Neuronal stem cell (in vitro differentiated cells): ENCODE measurements around the gene INO80C.

ENCODE experiments used
- DNase-seq: peaks from one replicate; pipeline ENCODE4 v3.0.0-alpha.2; 2013; ENCODE audit warnings: low spot score
- H2AFZ ChIP-seq: one replicate; pipeline ENCODE4 v1.6.1; 2013; ENCODE audit warnings: mild to moderate bottlenecking, low read length, inconsistent platforms
- H2AK5ac ChIP-seq: 2 replicates; pipeline ENCODE4 v1.6.1; 2013; ENCODE audit warnings: low read depth, mild to moderate bottlenecking, inconsistent platforms, low read length, moderate library complexity, mixed read lengths
- H2BK120ac ChIP-seq: 2 replicates; pipeline ENCODE4 v1.6.1; 2013; ENCODE audit warnings: low read depth, mild to moderate bottlenecking, inconsistent platforms, low read length, moderate library complexity, mixed read lengths
- H2BK12ac ChIP-seq: one replicate; pipeline ENCODE4 v1.6.1; 2013; ENCODE audit warnings: low read length, inconsistent platforms
- H2BK15ac ChIP-seq: 2 replicates; pipeline ENCODE4 v1.6.1; 2013; ENCODE audit warnings: mild to moderate bottlenecking, low read length, inconsistent platforms, mixed read lengths
- H2BK5ac ChIP-seq: one replicate; pipeline ENCODE4 v1.6.1; 2013; ENCODE audit warnings: inconsistent platforms, mild to moderate bottlenecking, low read length, moderate library complexity
- H3K14ac ChIP-seq: one replicate; pipeline ENCODE4 v1.6.1; 2013; ENCODE audit warnings: low read length, inconsistent platforms
- H3K18ac ChIP-seq: 2 replicates; pipeline ENCODE4 v1.6.1; 2013; ENCODE audit warnings: low read length, inconsistent platforms
- H3K23ac ChIP-seq: 2 replicates; pipeline ENCODE4 v1.6.1; 2013; ENCODE audit warnings: low read depth, mild to moderate bottlenecking, mixed read lengths, low read length, inconsistent platforms; ENCODE audit not compliant: poor library complexity
- H3K27ac ChIP-seq: replicated peaks from 3 replicates; pipeline ENCODE4 v1.5.1; 2013; ENCODE audit warnings: low read length, inconsistent platforms
- H3K27me3 ChIP-seq, 3 experiments: 2 replicates each; pipeline ENCODE4 v1.6.1; 2013; ENCODE audit warnings: low read length in 3 of 3, mild to moderate bottlenecking in 2 of 3, inconsistent platforms in 1 of 3, low read depth in 1 of 3, mixed read lengths in 1 of 3, moderate library complexity in 1 of 3; ENCODE audit not compliant: control insufficient read depth in 3 of 3, insufficient read depth in 3 of 3
- H3K36me3 ChIP-seq, 2 donors: replicated peaks in 1 of 2; 2 replicates each; pipeline ENCODE4 v1.6.1; 2013; ENCODE audit warnings: low read length in 2 of 2; ENCODE audit not compliant: control insufficient read depth in 2 of 2, insufficient read depth in 2 of 2
- H3K4ac ChIP-seq: 2 replicates; pipeline ENCODE4 v1.6.1; 2013; ENCODE audit warnings: inconsistent platforms, mild to moderate bottlenecking, low read length, moderate library complexity
- H3K4me1 ChIP-seq, 2 donors: 1 replicate in 1 of 2; 2 replicates in 1 of 2; pipeline ENCODE4 v1.6.1; 2013; ENCODE audit warnings: low read length in 2 of 2, low read depth in 1 of 2; ENCODE audit not compliant: control insufficient read depth in 2 of 2, insufficient read depth in 1 of 2
- H3K4me2 ChIP-seq: one replicate; pipeline ENCODE4 v1.6.1; 2013; ENCODE audit warnings: mild to moderate bottlenecking, low read length, inconsistent platforms; ENCODE audit not compliant: insufficient read depth, poor library complexity, severe bottlenecking
- H3K4me3 ChIP-seq, 2 donors: 2 replicates each; pipeline ENCODE4 v1.5.1; 2013; ENCODE audit warnings: low read length in 2 of 2, mild to moderate bottlenecking in 2 of 2, inconsistent platforms in 1 of 2, moderate library complexity in 1 of 2
- H3K79me1 ChIP-seq: one replicate; pipeline ENCODE4 v1.6.1; 2013; ENCODE audit warnings: low read depth, mild to moderate bottlenecking, inconsistent platforms, low read length, moderate library complexity
- H3K9ac ChIP-seq: one replicate; pipeline ENCODE4 v1.6.1; 2013; ENCODE audit warnings: mild to moderate bottlenecking, low read depth, low read length, inconsistent platforms; ENCODE audit not compliant: poor library complexity
- H3K9me3 ChIP-seq, 2 donors: replicated peaks in 1 of 2; 2 replicates each; pipeline versions ENCODE3 to v1.6.1; 2013; ENCODE audit warnings: low read length in 2 of 2, mild to moderate bottlenecking in 2 of 2, inconsistent platforms in 1 of 2, low read depth in 1 of 2, mixed read lengths in 1 of 2, moderate library complexity in 1 of 2; ENCODE audit not compliant: control insufficient read depth in 2 of 2, insufficient read depth in 1 of 2
- H4K8ac ChIP-seq: one replicate; pipeline ENCODE4 v1.6.1; 2013; ENCODE audit warnings: low read depth, mild to moderate bottlenecking, inconsistent platforms, low read length, moderate library complexity
- H4K91ac ChIP-seq: one replicate; pipeline ENCODE4 v1.6.1; 2013; ENCODE audit warnings: low read length, low read depth, mild to moderate bottlenecking, inconsistent platforms; ENCODE audit not compliant: poor library complexity
- WGBS, 2 donors: extraction: QIAGEN DNeasy Blood & Tissue Kit; methylation state at CpG; one replicate each; pipeline ENCODE4 v1.1.7; 2013; ENCODE audit warnings: missing lambda C conversion rate in 2 of 2, mixed read lengths in 1 of 2; ENCODE audit not compliant: insufficient read length in 2 of 2, insufficient replicate concordance in 1 of 2; ENCODE audit errors: extremely low coverage in 2 of 2; 5-methylcytosine and 5-hydroxymethylcytosine counted together

The INO80C gene

GRCh38 chr18:35431374-35431741 is 66.4 kb downstream of the INO80C start:
- Histone ChIP-seq H2AK5ac (no peak overlapping the region), H2AFZ (no peak overlapping the region), H3K36me3 (no peaks in the 10 kb centered on the region), H3K18ac (no peak overlapping the region), H3K79me1 (no peaks in the 10 kb centered on the region), H2BK120ac (no peak overlapping the region), H4K8ac (no peak overlapping the region), H4K91ac (no peak overlapping the region), H2BK12ac (no peak overlapping the region), H3K4me2 (no peak overlapping the region), H3K4me3 (no peak overlapping the region), H3K27ac (no peak overlapping the region), H2BK5ac (no peak overlapping the region), H2BK15ac (no peak overlapping the region), H3K14ac (no peak overlapping the region), H3K4me1 (no peaks in the 10 kb centered on the region), H3K9ac (no peak overlapping the region), H3K23ac (no peak overlapping the region), H3K9me3 (no peaks in the 10 kb centered on the region), H3K27me3 (no peaks in the 10 kb centered on the region), H3K4ac (no peak overlapping the region)
- DNase-seq: no peak
- no CpG with 5 or more reads among the region's 6 CpGs for WGBS, 2 donors

- no peaks in the 10 kb centered on the region for H3K79me1 ChIP-seq
- no peak overlapping the region for H3K18ac ChIP-seq
- H3K27me3 ChIP-seq: no peaks in the 10 kb centered on the region
- H3K9me3 ChIP-seq: no peaks in the 10 kb centered on the region
- H3K4me2 ChIP-seq: no peak overlapping the region
- H3K27ac ChIP-seq: no peak overlapping the region
- no peak overlapping the region for H2AFZ ChIP-seq
- no peak overlapping the region for H2BK5ac ChIP-seq
- no peak overlapping the region for H4K8ac ChIP-seq
- no peak overlapping the region for H2BK12ac ChIP-seq
- no peak overlapping the region for H3K9ac ChIP-seq
- no peak overlapping the region for H2AK5ac ChIP-seq
- H3K4me3 ChIP-seq: no peak overlapping the region
- WGBS, 2 donors: no CpG with 5 or more reads among the region's 4 CpGs
- no peaks in the 10 kb centered on the region for H3K36me3 ChIP-seq
- H2BK15ac ChIP-seq: no peak overlapping the region
- no peak overlapping the region for H4K91ac ChIP-seq
- no peaks in the 10 kb centered on the region for H3K4me1 ChIP-seq
- H3K4ac ChIP-seq: no peak overlapping the region
- H3K23ac ChIP-seq: no peak overlapping the region
- no peak overlapping the region for H3K14ac ChIP-seq
- no peak overlapping the region for H2BK120ac ChIP-seq
- no peak for DNase-seq
Measured at GRCh38 chr18:35430721-35431373, 66.9 kb downstream of the INO80C start.

- Histone ChIP-seq H3K14ac (no peak overlapping the region), H3K9me3 (no peaks in the 10 kb centered on the region), H2BK5ac (no peak overlapping the region), H2AFZ (no peak overlapping the region), H3K18ac (no peak overlapping the region), H3K4me2 (no peak overlapping the region), H3K36me3 (no peaks in the 10 kb centered on the region), H3K9ac (no peak overlapping the region), H3K79me1 (no peaks in the 10 kb centered on the region), H2AK5ac (no peak overlapping the region), H3K27ac (no peak overlapping the region), H3K4ac (no peak overlapping the region), H2BK15ac (no peak overlapping the region), H3K23ac (no peak overlapping the region), H3K4me3 (no peak overlapping the region), H2BK120ac (no peak overlapping the region), H3K4me1 (no peaks in the 10 kb centered on the region), H4K8ac (no peak overlapping the region), H4K91ac (no peak overlapping the region), H3K27me3 (no peaks in the 10 kb centered on the region), H2BK12ac (no peak overlapping the region)
- no peak for DNase-seq
- no CpG with 5 or more reads among the region's 5 CpGs for WGBS, 2 donors
Measured at GRCh38 chr18:35426786-35427185, 71.0 kb downstream of the INO80C start.

GRCh38 chr18:35424356-35424755 is 73.4 kb downstream of the INO80C start:
- no peak overlapping the region for H3K23ac ChIP-seq
- no peak overlapping the region for H3K4ac ChIP-seq
- no peak overlapping the region for H3K27ac ChIP-seq
- no peak overlapping the region for H2AK5ac ChIP-seq
- H4K8ac ChIP-seq: no peak overlapping the region
- H3K4me3 ChIP-seq: no peak overlapping the region
- no peak overlapping the region for H3K9ac ChIP-seq
- DNase-seq: no peak
- no peak overlapping the region for H2BK120ac ChIP-seq
- H3K18ac ChIP-seq: no peak overlapping the region
- no peaks in the 10 kb centered on the region for H3K27me3 ChIP-seq
- no peak overlapping the region for H2BK5ac ChIP-seq
- no CpG with 5 or more reads among the region's 3 CpGs for WGBS, 2 donors
- no peaks in the 10 kb centered on the region for H3K79me1 ChIP-seq
- no peak overlapping the region for H2BK15ac ChIP-seq
- no peaks in the 10 kb centered on the region for H3K36me3 ChIP-seq
- H3K4me2 ChIP-seq: no peak overlapping the region
- no peaks in the 10 kb centered on the region for H3K4me1 ChIP-seq
- no peak overlapping the region for H2BK12ac ChIP-seq
- H2AFZ ChIP-seq: no peak overlapping the region
- peaks cover 0 to 1% of the 10 kb centered on the region in 2 donors for H3K9me3 ChIP-seq
- H3K14ac ChIP-seq: no peak overlapping the region
- H4K91ac ChIP-seq: no peak overlapping the region
